ENCODE measurements around the gene OR56A4. TPM values are rescaled to one million over a fixed set of nuclear protein-coding genes. Genes with fewer than 3 reads are reported as not detected.
"Not testable (repeated sequence)": the region's sequence is repeated elsewhere in the genome, so short reads cannot be mapped to it uniquely, and the experiment has no call there.

OR56A4 gene
- total RNA-seq, 1 donor from 2014 or later, result not detected

- not testable (repeated sequence) for DNase-seq (ENCODE audit: low read depth in 2 of 2)
Measured at GRCh38 chr11:5960704-5961320, 45.9 kb downstream of the OR56A4 start.

- no peak for DNase-seq (ENCODE audit: low read depth in 2 of 2)
Measured at GRCh38 chr11:5955586-5955985, 51.2 kb downstream of the OR56A4 start.

Other genes with a start within 250 kb of the OR56A4 start
- gene OR52N5, start 223.6 kb downstream of the OR56A4 start, total RNA-seq, result not detected in 2 replicates
- gene OR52N1, start 215.7 kb downstream of the OR56A4 start, total RNA-seq, result not detected in 2 replicates
- not detected in 2 replicates for gene OR52N2, start 198.0 kb downstream of the OR56A4 start, total RNA-seq
- not detected in 2 replicates for gene OR52E6, start 165.0 kb downstream of the OR56A4 start, total RNA-seq
- not detected in 2 replicates for gene OR52E8, start 149.3 kb downstream of the OR56A4 start, total RNA-seq
- not detected in 2 replicates for gene OR52E4, start 126.3 kb downstream of the OR56A4 start, total RNA-seq
- not detected in 2 replicates for gene OR52E5, start 113.7 kb downstream of the OR56A4 start, total RNA-seq
- gene OR56A3, start 64.7 kb downstream of the OR56A4 start, total RNA-seq, result not detected in 2 replicates
- not detected in 2 replicates for gene OR56A5, start 38.5 kb downstream of the OR56A4 start, total RNA-seq
- gene OR52L1, start 20.0 kb downstream of the OR56A4 start, total RNA-seq, result not detected in 2 replicates
- not detected in 2 replicates for gene OR56A1, start 23.8 kb upstream of the OR56A4 start, total RNA-seq
- not detected in 2 replicates for gene OR56B4, start 100.7 kb upstream of the OR56A4 start, total RNA-seq
- gene OR52B2, start 163.4 kb upstream of the OR56A4 start, total RNA-seq, result not detected in 2 replicates
- not detected in 2 replicates for gene OR52W1, start 192.3 kb upstream of the OR56A4 start, total RNA-seq
- not detected in 2 replicates for gene C11orf42, start 198.6 kb upstream of the OR56A4 start, total RNA-seq
- 5.4 and 10.7 TPM in 2 replicates for gene FHIP1B, start 227.7 kb upstream of the OR56A4 start, total RNA-seq
- not detected in 2 replicates for gene CNGA4, start 232.1 kb upstream of the OR56A4 start, total RNA-seq

Data from lung microvascular endothelial cell (primary cell).